Neuronal stem cell (in vitro differentiated cells): ENCODE results near the gene SHH.

Experiments used
- DNase-seq: peaks from one replicate; pipeline ENCODE4 v3.0.0-alpha.2; 2013; ENCODE audit warnings: low spot score
- H2AFZ ChIP-seq: one replicate; pipeline ENCODE4 v1.6.1; 2013; ENCODE audit warnings: mild to moderate bottlenecking, low read length, inconsistent platforms
- H2AK5ac ChIP-seq: 2 replicates; pipeline ENCODE4 v1.6.1; 2013; ENCODE audit warnings: low read depth, mild to moderate bottlenecking, inconsistent platforms, low read length, moderate library complexity, mixed read lengths
- H2BK120ac ChIP-seq: 2 replicates; pipeline ENCODE4 v1.6.1; 2013; ENCODE audit warnings: low read depth, mild to moderate bottlenecking, inconsistent platforms, low read length, moderate library complexity, mixed read lengths
- H2BK12ac ChIP-seq: one replicate; pipeline ENCODE4 v1.6.1; 2013; ENCODE audit warnings: low read length, inconsistent platforms
- H2BK15ac ChIP-seq: 2 replicates; pipeline ENCODE4 v1.6.1; 2013; ENCODE audit warnings: mild to moderate bottlenecking, low read length, inconsistent platforms, mixed read lengths
- H2BK5ac ChIP-seq: one replicate; pipeline ENCODE4 v1.6.1; 2013; ENCODE audit warnings: inconsistent platforms, mild to moderate bottlenecking, low read length, moderate library complexity
- H3K14ac ChIP-seq: one replicate; pipeline ENCODE4 v1.6.1; 2013; ENCODE audit warnings: low read length, inconsistent platforms
- H3K18ac ChIP-seq: 2 replicates; pipeline ENCODE4 v1.6.1; 2013; ENCODE audit warnings: low read length, inconsistent platforms
- H3K23ac ChIP-seq: 2 replicates; pipeline ENCODE4 v1.6.1; 2013; ENCODE audit warnings: low read depth, mild to moderate bottlenecking, mixed read lengths, low read length, inconsistent platforms; ENCODE audit not compliant: poor library complexity
- H3K27ac ChIP-seq: replicated peaks from 3 replicates; pipeline ENCODE4 v1.5.1; 2013; ENCODE audit warnings: low read length, inconsistent platforms
- H3K27me3 ChIP-seq, 3 experiments: 2 replicates each; pipeline ENCODE4 v1.6.1; 2013; ENCODE audit warnings: low read length in 3 of 3, mild to moderate bottlenecking in 2 of 3, inconsistent platforms in 1 of 3, low read depth in 1 of 3, mixed read lengths in 1 of 3, moderate library complexity in 1 of 3; ENCODE audit not compliant: control insufficient read depth in 3 of 3, insufficient read depth in 3 of 3
- H3K36me3 ChIP-seq, 2 donors: replicated peaks in 1 of 2; 2 replicates each; pipeline ENCODE4 v1.6.1; 2013; ENCODE audit warnings: low read length in 2 of 2; ENCODE audit not compliant: control insufficient read depth in 2 of 2, insufficient read depth in 2 of 2
- H3K4ac ChIP-seq: 2 replicates; pipeline ENCODE4 v1.6.1; 2013; ENCODE audit warnings: inconsistent platforms, mild to moderate bottlenecking, low read length, moderate library complexity
- H3K4me1 ChIP-seq, 2 donors: 1 replicate in 1 of 2; 2 replicates in 1 of 2; pipeline ENCODE4 v1.6.1; 2013; ENCODE audit warnings: low read length in 2 of 2, low read depth in 1 of 2; ENCODE audit not compliant: control insufficient read depth in 2 of 2, insufficient read depth in 1 of 2
- H3K4me2 ChIP-seq: one replicate; pipeline ENCODE4 v1.6.1; 2013; ENCODE audit warnings: mild to moderate bottlenecking, low read length, inconsistent platforms; ENCODE audit not compliant: insufficient read depth, poor library complexity, severe bottlenecking
- H3K4me3 ChIP-seq, 2 donors: 2 replicates each; pipeline ENCODE4 v1.5.1; 2013; ENCODE audit warnings: low read length in 2 of 2, mild to moderate bottlenecking in 2 of 2, inconsistent platforms in 1 of 2, moderate library complexity in 1 of 2
- H3K79me1 ChIP-seq: one replicate; pipeline ENCODE4 v1.6.1; 2013; ENCODE audit warnings: low read depth, mild to moderate bottlenecking, inconsistent platforms, low read length, moderate library complexity
- H3K9ac ChIP-seq: one replicate; pipeline ENCODE4 v1.6.1; 2013; ENCODE audit warnings: mild to moderate bottlenecking, low read depth, low read length, inconsistent platforms; ENCODE audit not compliant: poor library complexity
- H3K9me3 ChIP-seq, 2 donors: replicated peaks in 1 of 2; 2 replicates each; pipeline versions ENCODE3 to v1.6.1; 2013; ENCODE audit warnings: low read length in 2 of 2, mild to moderate bottlenecking in 2 of 2, inconsistent platforms in 1 of 2, low read depth in 1 of 2, mixed read lengths in 1 of 2, moderate library complexity in 1 of 2; ENCODE audit not compliant: control insufficient read depth in 2 of 2, insufficient read depth in 1 of 2
- H4K8ac ChIP-seq: one replicate; pipeline ENCODE4 v1.6.1; 2013; ENCODE audit warnings: low read depth, mild to moderate bottlenecking, inconsistent platforms, low read length, moderate library complexity
- H4K91ac ChIP-seq: one replicate; pipeline ENCODE4 v1.6.1; 2013; ENCODE audit warnings: low read length, low read depth, mild to moderate bottlenecking, inconsistent platforms; ENCODE audit not compliant: poor library complexity
- WGBS, 2 donors: extraction: QIAGEN DNeasy Blood & Tissue Kit; methylation state at CpG; one replicate each; pipeline ENCODE4 v1.1.7; 2013; ENCODE audit warnings: missing lambda C conversion rate in 2 of 2, mixed read lengths in 1 of 2; ENCODE audit not compliant: insufficient read length in 2 of 2, insufficient replicate concordance in 1 of 2; ENCODE audit errors: extremely low coverage in 2 of 2; 5-methylcytosine and 5-hydroxymethylcytosine counted together

SHH gene

DNA sequence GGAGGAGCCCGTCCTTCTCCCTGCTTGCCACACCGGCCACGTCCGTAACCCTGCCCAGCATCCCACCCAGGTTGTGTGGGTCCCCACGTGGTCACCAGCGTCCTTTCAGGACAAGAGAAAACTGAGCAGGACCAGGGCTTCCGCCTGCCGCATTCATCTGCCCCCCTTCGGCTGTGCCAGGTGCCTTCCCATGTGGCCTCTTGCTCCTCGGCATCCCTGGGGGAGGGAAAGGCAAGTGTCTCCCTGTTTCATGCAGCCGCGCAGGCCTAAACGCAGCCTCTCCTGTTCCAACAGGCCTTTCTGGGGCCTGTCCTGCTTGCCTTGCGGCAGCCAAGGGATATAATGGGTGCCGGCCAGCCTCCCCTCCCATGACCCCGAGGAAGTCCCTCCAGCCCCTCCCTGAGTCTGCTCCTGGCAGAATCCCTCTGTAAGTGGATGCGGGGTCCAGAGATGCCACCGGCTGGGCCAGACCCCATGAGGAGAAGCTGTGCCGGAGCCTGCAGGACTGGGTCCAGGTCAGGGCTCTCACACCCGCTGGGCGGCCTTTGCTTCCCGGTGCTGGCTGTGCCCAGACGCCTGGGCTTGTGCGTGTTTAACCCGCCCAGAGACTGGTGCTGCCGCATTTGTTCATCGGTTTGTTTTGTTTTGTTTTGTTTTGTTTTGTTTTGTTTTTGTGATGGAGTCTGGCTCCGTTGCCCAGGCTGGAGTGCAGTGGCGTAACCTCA lies 23.1 kb downstream of the SHH start:
- H3K4me1 ChIP-seq: peaks cover 0 to 6% of the 10 kb centered on the region in 2 donors
- peak overlapping the region; percentile 27 for H3K18ac ChIP-seq
- no peak overlapping the region for H3K4me3 ChIP-seq
- no peak overlapping the region for H2BK120ac ChIP-seq
- H3K27ac ChIP-seq: no peak overlapping the region
- H2AK5ac ChIP-seq: peak overlapping the region; percentile 92
- no peaks in the 10 kb centered on the region for H3K79me1 ChIP-seq
- H3K14ac ChIP-seq: no peak overlapping the region
- H3K4ac ChIP-seq: no peak overlapping the region
- DNase-seq: no peak
- H3K4me2 ChIP-seq: no peak overlapping the region
- H4K91ac ChIP-seq: no peak overlapping the region
- H2AFZ ChIP-seq: no peak overlapping the region
- H3K27me3 ChIP-seq: peaks cover 0 to 6% (median 0%) of the 10 kb centered on the region in 3 experiments
- H3K9me3 ChIP-seq: peaks cover 0 to 8% of the 10 kb centered on the region in 2 donors
- no peak overlapping the region for H3K9ac ChIP-seq
- peak overlapping the region; percentile 71 for H2BK5ac ChIP-seq
- peaks cover 3 to 4% of the 10 kb centered on the region in 2 donors for H3K36me3 ChIP-seq
- peak overlapping the region; percentile 73 for H2BK12ac ChIP-seq
- no CpG with 5 or more reads among the region's 29 CpGs for WGBS, 2 donors
- H3K23ac ChIP-seq: peak overlapping the region; percentile 95
- H4K8ac ChIP-seq: peak overlapping the region; percentile 48
- peak overlapping the region; percentile 75 for H2BK15ac ChIP-seq

DNA sequence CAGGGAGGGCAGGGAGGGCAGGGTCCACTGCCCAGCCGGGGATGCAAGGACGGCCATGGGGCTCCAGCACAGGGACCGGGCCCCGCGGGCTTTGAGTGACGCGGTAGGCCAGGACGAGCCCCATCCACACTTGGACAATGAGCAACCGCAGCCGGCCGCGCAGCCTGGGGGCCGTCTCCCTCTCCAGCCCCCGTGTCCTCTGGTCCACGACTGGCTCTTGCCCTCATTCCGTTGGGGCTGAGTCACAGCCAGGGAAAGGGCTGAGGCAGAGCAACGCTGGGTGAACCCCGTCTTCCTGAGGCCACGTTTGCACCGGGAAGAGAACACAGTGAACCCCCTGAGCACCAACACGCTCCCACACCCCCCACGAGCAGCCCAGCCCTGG lies 23.7 kb downstream of the SHH start:
- Histone ChIP-seq H3K79me1 (no peaks in the 10 kb centered on the region), H3K14ac (peak overlapping the region; percentile 89), H2BK120ac (no peak overlapping the region), H4K8ac (peak overlapping the region; percentile 48), H2BK5ac (peak overlapping the region; percentile 71), H2AK5ac (peak overlapping the region; percentile 92), H2BK15ac (peak overlapping the region; percentile 75), H3K27ac (no peak overlapping the region), H3K27me3 (peaks cover 0 to 6% (median 0%) of the 10 kb centered on the region in 3 experiments), H2BK12ac (no peak overlapping the region), H3K4me2 (no peak overlapping the region), H3K4ac (no peak overlapping the region), H3K9me3 (peaks cover 0 to 8% of the 10 kb centered on the region in 2 donors), H3K36me3 (peaks cover 6 to 10% of the 10 kb centered on the region in 2 donors), H3K9ac (no peak overlapping the region), H2AFZ (no peak overlapping the region), H3K23ac (peak overlapping the region; percentile 95), H3K18ac (peak overlapping the region; percentile 64), H4K91ac (no peak overlapping the region), H3K4me3 (no peak overlapping the region), H3K4me1 (peaks cover 0 to 6% of the 10 kb centered on the region in 2 donors)
- DNase-seq: no peak
- WGBS, 2 donors: no CpG with 5 or more reads among the region's 22 CpGs

DNA sequence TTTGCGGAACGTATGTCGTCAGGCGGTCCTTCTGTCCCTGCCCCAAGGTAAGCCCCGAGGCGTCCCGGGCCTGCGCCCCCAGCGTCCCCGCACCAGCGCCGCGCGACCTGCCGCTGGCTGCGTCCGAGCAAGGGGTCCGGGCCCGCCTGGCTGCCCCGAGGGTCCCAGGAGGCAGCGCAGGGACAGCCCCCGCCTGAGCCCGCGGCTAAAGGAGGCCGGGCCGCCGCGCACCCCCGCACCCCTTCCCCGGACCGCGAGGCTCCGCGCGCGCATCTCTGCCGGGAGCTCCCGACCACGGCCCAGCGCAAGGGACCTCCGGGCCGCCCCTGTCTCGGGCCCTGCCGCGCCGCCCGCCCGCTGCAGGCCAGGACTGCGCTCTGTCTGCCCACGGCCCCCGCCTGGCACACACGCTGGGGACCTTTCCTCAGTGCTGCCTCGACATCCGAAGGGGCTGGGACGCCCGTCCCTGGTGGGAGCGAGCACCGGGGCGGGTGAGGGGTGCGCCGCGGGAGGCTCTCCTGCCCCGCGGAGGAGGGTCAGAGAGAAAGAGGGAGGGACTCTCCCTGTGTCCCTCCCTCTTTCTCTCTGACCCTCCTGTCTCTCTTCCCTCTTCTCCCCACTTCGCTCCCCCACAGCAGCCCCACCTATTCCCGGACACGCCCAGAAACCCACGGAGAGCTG lies 25.0 kb downstream of the SHH start:
- Histone ChIP-seq H2BK12ac (peak overlapping the region; percentile 84), H3K14ac (peak overlapping the region; percentile 82), H3K4me1 (peaks cover 0 to 6% of the 10 kb centered on the region in 2 donors), H2AK5ac (no peak overlapping the region), H4K91ac (no peak overlapping the region), H2BK120ac (no peak overlapping the region), H3K18ac (peak overlapping the region; percentile 98), H3K79me1 (no peaks in the 10 kb centered on the region), H2AFZ (peak overlapping the region; percentile 29), H2BK15ac (peak overlapping the region; percentile 49), H2BK5ac (peak overlapping the region; percentile 66), H3K9ac (peak overlapping the region; percentile 81), H3K27ac (no peak overlapping the region), H3K4me3 (peak overlapping the region in 1 of 2 donors; percentile 78), H3K4me2 (peak overlapping the region; percentile 69), H3K4ac (no peak overlapping the region), H3K36me3 (peaks cover 5 to 23% of the 10 kb centered on the region in 2 donors), H3K9me3 (peaks cover 0 to 1% of the 10 kb centered on the region in 2 donors), H4K8ac (peak overlapping the region; percentile 82), H3K27me3 (peaks cover 0 to 6% (median 0%) of the 10 kb centered on the region in 3 experiments), H3K23ac (peak overlapping the region; percentile 85)
- WGBS, 2 donors: no CpG with 5 or more reads among the region's 68 CpGs
- no peak for DNase-seq

DNA sequence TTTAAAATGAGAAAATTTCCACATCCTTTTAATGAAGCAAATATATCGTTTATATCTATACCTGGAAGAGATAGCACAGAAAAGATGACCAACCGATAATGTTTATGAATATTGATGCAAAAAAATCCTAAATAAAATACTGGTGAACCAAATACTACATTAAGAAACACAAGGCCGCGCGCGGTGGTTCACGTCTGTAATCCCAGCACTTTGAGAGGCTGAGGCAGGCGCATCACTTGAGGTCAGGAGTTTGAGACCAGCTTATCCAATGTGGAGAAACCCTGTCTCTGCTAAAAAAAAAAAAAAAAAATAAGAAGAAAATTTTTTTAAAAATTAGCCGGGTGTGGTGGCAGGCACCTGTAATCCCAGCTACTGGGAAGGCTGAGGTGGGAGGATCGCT lies 25.8 kb downstream of the SHH start:
- Histone ChIP-seq H3K9me3 (peaks cover 0 to 1% of the 10 kb centered on the region in 2 donors), H2BK15ac (no peak overlapping the region), H3K18ac (no peak overlapping the region), H3K4me2 (no peak overlapping the region), H2BK5ac (no peak overlapping the region), H2BK120ac (no peak overlapping the region), H2AFZ (no peak overlapping the region), H3K4me1 (peaks cover 0 to 6% of the 10 kb centered on the region in 2 donors), H2BK12ac (no peak overlapping the region), H3K14ac (no peak overlapping the region), H3K4ac (no peak overlapping the region), H4K8ac (no peak overlapping the region), H3K36me3 (peaks cover 5 to 31% of the 10 kb centered on the region in 2 donors), H3K23ac (no peak overlapping the region), H3K27me3 (peaks cover 0 to 6% (median 0%) of the 10 kb centered on the region in 3 experiments), H3K27ac (no peak overlapping the region), H3K79me1 (no peaks in the 10 kb centered on the region), H4K91ac (no peak overlapping the region), H3K9ac (no peak overlapping the region), H3K4me3 (no peak overlapping the region), H2AK5ac (no peak overlapping the region)
- WGBS, 2 donors: no CpG with 5 or more reads among the region's 10 CpGs
- no peak for DNase-seq
